Measurements from ENCODE around the gene SMG7.

Gene SMG7

GRCh38 chr1:183562701-183563100 lies 90.4 kb downstream of the SMG7 start:
- no peak for DNase-seq (ENCODE audit: low read depth, low spot score)

- DNase-seq (ENCODE audit: low read depth, low spot score): no peak
Measured at GRCh38 chr1:183565261-183565660, 93.0 kb downstream of the SMG7 start.

- no peak for DNase-seq (ENCODE audit: low read depth, low spot score)
Measured at GRCh38 chr1:183566026-183566425, 93.7 kb downstream of the SMG7 start.

GRCh38 chr1:183567584-183567983 lies 95.3 kb downstream of the SMG7 start:
- DNase-seq (ENCODE audit: low read depth, low spot score): no peak

GRCh38 chr1:183568176-183569021 lies 96.1 kb downstream of the SMG7 start:
- DNase-seq (ENCODE audit: low read depth, low spot score): no peak

- DNase-seq (ENCODE audit: low read depth, low spot score): no peak
Measured at GRCh38 chr1:183569141-183569540, 96.8 kb downstream of the SMG7 start.

- no peak for DNase-seq (ENCODE audit: low read depth, low spot score)
Measured at GRCh38 chr1:183569801-183570200, 97.5 kb downstream of the SMG7 start.

GRCh38 chr1:183570451-183570850 lies 98.2 kb downstream of the SMG7 start:
- no peak for DNase-seq (ENCODE audit: low read depth, low spot score)

GRCh38 chr1:183571678-183572268 lies 99.5 kb downstream of the SMG7 start:
- DNase-seq (ENCODE audit: low read depth, low spot score): no peak

GRCh38 chr1:183572721-183573120 lies 100.4 kb downstream of the SMG7 start:
- DNase-seq (ENCODE audit: low read depth, low spot score): no peak

GRCh38 chr1:183575606-183576005 lies 103.3 kb downstream of the SMG7 start:
- DNase-seq (ENCODE audit: low read depth, low spot score): no peak

GRCh38 chr1:183576537-183576936 lies 104.2 kb downstream of the SMG7 start:
- no peak for DNase-seq (ENCODE audit: low read depth, low spot score)

GRCh38 chr1:183577897-183578465 lies 105.7 kb downstream of the SMG7 start:
- no peak for DNase-seq (ENCODE audit: low read depth, low spot score)

GRCh38 chr1:183578856-183579255 lies 106.6 kb downstream of the SMG7 start:
- no peak for DNase-seq (ENCODE audit: low read depth, low spot score)

- no peak for DNase-seq (ENCODE audit: low read depth, low spot score)
Measured at GRCh38 chr1:183580281-183580682, 108.0 kb downstream of the SMG7 start.

GRCh38 chr1:183582021-183582713 lies 109.9 kb downstream of the SMG7 start:
- DNase-seq (ENCODE audit: low read depth, low spot score): no peak

GRCh38 chr1:183583466-183583865 lies 111.2 kb downstream of the SMG7 start:
- no peak for DNase-seq (ENCODE audit: low read depth, low spot score)

- no peak for DNase-seq (ENCODE audit: low read depth, low spot score)
Measured at GRCh38 chr1:183584147-183584546, 111.8 kb downstream of the SMG7 start.

- no peak for DNase-seq (ENCODE audit: low read depth, low spot score)
Measured at GRCh38 chr1:183585038-183585437, 112.7 kb downstream of the SMG7 start.

GRCh38 chr1:183586455-183586854 lies 114.2 kb downstream of the SMG7 start:
- no peak for DNase-seq (ENCODE audit: low read depth, low spot score)

- DNase-seq (ENCODE audit: low read depth, low spot score): no peak
Measured at GRCh38 chr1:183586926-183587325, 114.6 kb downstream of the SMG7 start.

GRCh38 chr1:183588827-183589226 lies 116.5 kb downstream of the SMG7 start:
- DNase-seq (ENCODE audit: low read depth, low spot score): no peak

All from activated naive CD8-positive, alpha-beta T cell treated with anti-CD3 and anti-CD28 coated beads, Interleukin-2, amount 50 U/mL, for 16 hours (primary cell).